HG02973 (cell line): ENCODE results near the gene AQP6.
"Not testable (repeated sequence)": the region's sequence is repeated elsewhere in the genome, so short reads cannot be mapped to it uniquely, and the experiment has no call there.

ENCODE experiments used
- ATAC-seq: cut with Tn5 transposase; IDR thresholded peaks from one replicate; pipeline ENCODE4 v1.9.1; 2021; ENCODE audit warnings: moderate library complexity; ENCODE audit not compliant: unreplicated experiment

Gene AQP6

GRCh38 chr12:49969027-49969426, 3.7 kb upstream of the AQP6 start:
- no peak for ATAC-seq

- no peak for ATAC-seq
Measured at GRCh38 chr12:49969651-49970429, 2.9 kb upstream of the AQP6 start.

GRCh38 chr12:49970658-49971057, 2.1 kb upstream of the AQP6 start:
- no peak for ATAC-seq

GRCh38 chr12:49971141-49971540, 1.6 kb upstream of the AQP6 start:
- no peak for ATAC-seq

GRCh38 chr12:49972129-49972528, 618 bp upstream of the AQP6 start:
- no peak for ATAC-seq

- ATAC-seq = no peak
Measured at GRCh38 chr12:49973361-49973830, 649 bp downstream of the AQP6 start.

GRCh38 chr12:49974231-49974675, 1.5 kb downstream of the AQP6 start:
- no peak for ATAC-seq

GRCh38 chr12:49974677-49975317, 2.0 kb downstream of the AQP6 start:
- ATAC-seq = no peak

- no peak for ATAC-seq
Measured at GRCh38 chr12:49975318-49975761, 2.6 kb downstream of the AQP6 start.

- no peak for ATAC-seq
Measured at GRCh38 chr12:49976557-49976956, 3.8 kb downstream of the AQP6 start.

- no peak for ATAC-seq
Measured at GRCh38 chr12:49978125-49978524, 5.4 kb downstream of the AQP6 start.

GRCh38 chr12:49979016-49979586, 6.4 kb downstream of the AQP6 start:
- ATAC-seq = no peak

- ATAC-seq = no peak
Measured at GRCh38 chr12:49979791-49980190, 7.0 kb downstream of the AQP6 start.

- no peak for ATAC-seq
Measured at GRCh38 chr12:49980501-49981349, 8.0 kb downstream of the AQP6 start.

GRCh38 chr12:49982246-49983087, 9.7 kb downstream of the AQP6 start:
- no peak for ATAC-seq

GRCh38 chr12:49983892-49984291, 11.1 kb downstream of the AQP6 start:
- ATAC-seq = no peak

- ATAC-seq = no peak
Measured at GRCh38 chr12:49984476-49985359, 12.0 kb downstream of the AQP6 start.

GRCh38 chr12:49985981-49986380, 13.2 kb downstream of the AQP6 start:
- no peak for ATAC-seq

GRCh38 chr12:49986476-49986875, 13.7 kb downstream of the AQP6 start:
- ATAC-seq = not testable (repeated sequence)
